IMR-90 (cell line): Measurements from ENCODE around the gene ACP4.

Experiments
- CTCF ChIP-seq: conservative IDR thresholded peaks from 2 replicates; pipeline ENCODE4 v1.5.1; 2012; ENCODE audit warnings: mild to moderate bottlenecking, low read depth, low read length, improper control_type of control experiment
- MAFK ChIP-seq: IDR thresholded peaks from 2 replicates; pipeline ENCODE4 v1.6.1; 2012; ENCODE audit warnings: low read depth, low read length, improper control_type of control experiment
- SMC3 ChIP-seq: fragments of 150-350 bp; IDR thresholded peaks from 2 replicates; pipeline ENCODE4 v1.6.1; 2016; ENCODE audit warnings: low read depth, mild to moderate bottlenecking, antibody characterized with exemption, low read length, moderate library complexity

- TF ChIP-seq MAFK (no peak), SMC3 (no peak), CTCF (no peak)
Observed at GRCh38 chr19:50803633-50804419, 13.6 kb downstream of the ACP4 start.
